Fibroblast of mammary gland (primary cell): Measurements from ENCODE around the gene APBA2.
"Not testable (repeated sequence)": the region's sequence is repeated elsewhere in the genome, so short reads cannot be mapped to it uniquely, and the experiment has no call there.

ENCODE experiments used
- DNase-seq: peaks from one replicate; pipeline ENCODE4 v3.0.0-alpha.2; 2010; ENCODE audit warnings: low read depth
- H3K4me3 ChIP-seq: 2 replicates; pipeline ENCODE4 v1.5.1; 2011; ENCODE audit warnings: low read depth, mild to moderate bottlenecking, low read length, moderate library complexity; ENCODE audit not compliant: control insufficient read depth
- CTCF ChIP-seq: conservative IDR thresholded peaks from 2 replicates; pipeline ENCODE4 v1.5.1; 2011; ENCODE audit warnings: low read depth, low read length, inconsistent platforms; ENCODE audit not compliant: control insufficient read depth, insufficient read depth

Gene APBA2

GRCh38 chr15:29150515-29151483 is 265.0 kb downstream of the APBA2 start:
- H3K4me3 ChIP-seq: no peak overlapping the region
- DNase-seq: no peak
- TF ChIP-seq CTCF: no peak

- no peak for DNase-seq
- no peak for TF ChIP-seq CTCF
- H3K4me3 ChIP-seq: no peak overlapping the region
Observed at GRCh38 chr15:29151484-29151857, 265.7 kb downstream of the APBA2 start.

- no peak for TF ChIP-seq CTCF
- H3K4me3 ChIP-seq: no peak overlapping the region
- DNase-seq: no peak
Observed at GRCh38 chr15:29156521-29156920, 270.7 kb downstream of the APBA2 start.

- no peak for TF ChIP-seq CTCF
Observed at GRCh38 chr15:29159771-29160455, 274.1 kb downstream of the APBA2 start.

GRCh38 chr15:29162411-29162810 is 276.6 kb downstream of the APBA2 start:
- DNase-seq: no peak
- TF ChIP-seq CTCF: no peak
- no peak overlapping the region for H3K4me3 ChIP-seq

More at GRCh38 chr15:29159771-29160455, 274.1 kb downstream of the APBA2 start:
- DNase-seq: no peak
- no peak overlapping the region for H3K4me3 ChIP-seq

- DNase-seq, H3K4me3 ChIP-seq: not testable (repeated sequence)
Observed at GRCh38 chr15:29167122-29167521, 281.3 kb downstream of the APBA2 start.
